Epithelial cell of esophagus (primary cell): ENCODE measurements around the gene GLB1L2.

ENCODE experiments used
- DNase-seq: peaks from one replicate; pipeline ENCODE4 v3.0.0; 2010; ENCODE audit warnings: low read depth
- H3K4me3 ChIP-seq: 2 replicates; pipeline ENCODE4 v1.5.1; 2011; ENCODE audit warnings: mild to moderate bottlenecking, low read length, control low read depth
- TF ChIP-seq, protein P1 (sequence below): IDR thresholded peaks from 2 replicates; pipeline ENCODE4 v1.5.1; 2011; ENCODE audit warnings: low read depth, mild to moderate bottlenecking, low read length, control low read depth, inconsistent platforms; ENCODE audit not compliant: insufficient read depth; ENCODE audit errors: missing control alignments

GLB1L2 gene

DNA sequence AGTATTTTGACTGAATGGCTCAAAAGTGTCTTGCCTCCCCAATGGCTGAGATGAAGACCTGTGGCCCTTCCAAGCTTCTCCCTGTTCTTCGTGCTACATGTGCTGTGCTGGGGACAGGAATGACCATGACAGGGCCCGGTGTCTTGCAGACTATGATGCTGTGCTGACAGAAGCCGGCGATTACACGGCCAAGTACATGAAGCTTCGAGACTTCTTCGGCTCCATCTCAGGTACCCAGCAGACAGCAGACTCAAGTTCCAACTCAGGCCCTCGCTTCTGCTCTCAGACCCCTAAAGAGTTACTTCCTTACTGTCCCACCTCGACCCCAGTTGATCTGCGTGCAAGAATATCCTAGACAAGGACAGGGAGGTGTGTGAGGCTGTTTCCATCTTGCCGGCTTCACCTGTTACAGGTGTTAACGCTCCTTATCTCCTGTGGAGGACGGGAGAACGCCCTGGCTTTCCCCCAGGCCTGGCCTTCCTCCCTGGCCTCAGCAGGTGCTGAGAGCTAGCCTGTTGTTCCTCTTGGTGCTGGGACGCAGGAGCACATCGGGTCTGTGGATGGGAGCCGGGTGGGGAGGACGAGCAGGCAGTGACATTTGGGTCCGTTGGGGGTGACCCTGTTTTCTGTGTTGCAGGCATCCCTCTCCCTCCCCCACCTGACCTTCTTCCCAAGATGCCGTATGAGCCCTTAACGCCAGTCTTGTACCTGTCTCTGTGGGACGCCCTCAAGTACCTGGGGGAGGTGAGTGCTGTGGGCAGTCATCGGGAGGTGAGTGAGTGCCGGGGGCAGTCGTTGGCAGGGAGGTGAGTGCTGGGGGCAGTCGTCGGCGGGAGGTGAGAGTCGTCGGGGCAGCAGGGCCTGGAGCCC, 38.1 kb downstream of the GLB1L2 start:
- no peak for DNase-seq
- no peak overlapping the region for H3K4me3 ChIP-seq
- TF ChIP-seq, protein P1, sequence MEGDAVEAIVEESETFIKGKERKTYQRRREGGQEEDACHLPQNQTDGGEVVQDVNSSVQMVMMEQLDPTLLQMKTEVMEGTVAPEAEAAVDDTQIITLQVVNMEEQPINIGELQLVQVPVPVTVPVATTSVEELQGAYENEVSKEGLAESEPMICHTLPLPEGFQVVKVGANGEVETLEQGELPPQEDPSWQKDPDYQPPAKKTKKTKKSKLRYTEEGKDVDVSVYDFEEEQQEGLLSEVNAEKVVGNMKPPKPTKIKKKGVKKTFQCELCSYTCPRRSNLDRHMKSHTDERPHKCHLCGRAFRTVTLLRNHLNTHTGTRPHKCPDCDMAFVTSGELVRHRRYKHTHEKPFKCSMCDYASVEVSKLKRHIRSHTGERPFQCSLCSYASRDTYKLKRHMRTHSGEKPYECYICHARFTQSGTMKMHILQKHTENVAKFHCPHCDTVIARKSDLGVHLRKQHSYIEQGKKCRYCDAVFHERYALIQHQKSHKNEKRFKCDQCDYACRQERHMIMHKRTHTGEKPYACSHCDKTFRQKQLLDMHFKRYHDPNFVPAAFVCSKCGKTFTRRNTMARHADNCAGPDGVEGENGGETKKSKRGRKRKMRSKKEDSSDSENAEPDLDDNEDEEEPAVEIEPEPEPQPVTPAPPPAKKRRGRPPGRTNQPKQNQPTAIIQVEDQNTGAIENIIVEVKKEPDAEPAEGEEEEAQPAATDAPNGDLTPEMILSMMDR = no peak

- no peak for DNase-seq
- TF ChIP-seq, protein P1 = no peak
- H3K4me3 ChIP-seq = no peak overlapping the region
Observed at GRCh38 chr11:134370526-134371435, 39.0 kb downstream of the GLB1L2 start.

DNA sequence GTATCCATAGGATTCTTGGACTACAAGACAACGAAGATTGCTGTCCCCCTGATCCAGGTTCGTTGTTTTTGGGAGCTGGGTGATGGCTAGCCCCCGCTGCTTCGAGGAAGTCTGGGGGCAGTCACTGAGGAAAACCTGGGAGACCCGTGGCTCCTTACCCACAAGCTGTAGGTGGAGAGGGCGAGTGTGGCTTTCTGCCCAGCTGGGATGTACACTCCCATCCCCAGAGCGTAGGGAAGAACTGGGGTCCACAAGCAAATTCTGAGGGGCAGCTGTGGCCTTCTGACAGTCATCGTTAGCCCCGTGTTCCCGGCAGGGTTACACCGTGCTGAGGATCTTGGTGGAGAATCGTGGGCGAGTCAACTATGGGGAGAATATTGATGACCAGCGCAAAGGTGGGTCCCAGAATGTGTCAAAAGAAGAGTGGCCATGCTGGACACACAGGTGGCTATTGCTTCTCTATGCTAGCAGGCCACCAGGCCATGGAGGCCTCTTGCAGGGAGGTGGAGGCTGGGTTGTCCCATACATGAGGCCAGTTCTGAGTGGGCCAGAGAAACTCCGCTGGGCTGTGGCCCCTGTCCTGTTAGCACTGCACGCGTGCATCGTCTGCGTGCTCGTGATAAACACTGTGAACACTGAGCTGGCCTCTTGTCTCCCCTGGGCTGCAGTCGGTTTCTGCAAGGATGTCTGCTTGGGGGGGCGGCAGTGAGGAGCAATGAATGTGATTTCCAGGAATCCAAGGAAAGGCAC, 39.8 kb downstream of the GLB1L2 start:
- no peak for DNase-seq
- TF ChIP-seq, protein P1 = no peak
- H3K4me3 ChIP-seq = no peak overlapping the region

DNA sequence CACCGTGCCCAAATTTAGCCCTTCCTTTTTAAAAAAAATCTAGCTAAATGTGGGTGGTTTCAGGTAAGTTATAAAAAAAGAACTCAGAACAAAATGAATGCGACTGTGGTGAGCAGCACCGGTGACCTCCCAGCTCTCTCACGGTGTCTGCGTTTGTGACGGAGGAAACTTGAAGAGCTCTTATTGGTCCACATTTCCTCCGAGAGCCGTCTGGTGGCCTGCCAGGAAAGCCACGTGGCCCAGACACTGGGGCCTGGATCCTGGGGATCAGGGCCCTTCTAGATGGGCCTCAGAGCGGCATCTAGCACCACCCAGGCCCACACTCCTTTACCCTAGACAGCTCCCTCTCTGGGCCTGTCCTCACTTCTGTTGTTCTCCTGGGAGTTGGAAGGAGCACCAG, 40.7 kb downstream of the GLB1L2 start:
- no peak overlapping the region for H3K4me3 ChIP-seq
- DNase-seq = no peak
- TF ChIP-seq, protein P1 = no peak

- TF ChIP-seq, protein P1 = no peak
- no peak overlapping the region for H3K4me3 ChIP-seq
- DNase-seq = no peak
Observed at GRCh38 chr11:134372961-134373360, 41.2 kb downstream of the GLB1L2 start.

GRCh38 chr11:134373591-134374052, 41.8 kb downstream of the GLB1L2 start:
- no peak for DNase-seq
- no peak overlapping the region for H3K4me3 ChIP-seq
- TF ChIP-seq, protein P1 = no peak
